H1 (cell line): ENCODE results near the gene CGGBP1. TPM values are rescaled to one million over a fixed set of nuclear protein-coding genes. Genes with fewer than 3 reads are reported as not detected.

Experiments used
- CTCF ChIA-PET: fragments of 300-600 bp; sonication (Branson Sonifier 250); formaldehyde crosslinking; loops from one replicate; lab custom pipeline; 2021; ENCODE audit not compliant: partially characterized antibody; lab: Charles Lee
- POLR2A ChIA-PET: fragments of 300-600 bp; sonication (Branson Sonifier 250); formaldehyde crosslinking; loops from one replicate; lab custom pipeline; 2021; ENCODE audit warnings: inconsistent platforms; ENCODE audit not compliant: partially characterized antibody; lab: Charles Lee
- DNase-seq, 2 experiments: peaks; one replicate each; pipeline versions ENCODE4 v3.0.0 to v3.0.0-alpha.2; 2010 to 2022; ENCODE audit warnings: low spot score in 2 of 2, low read depth in 1 of 2, mixed read lengths in 1 of 2
- FAIRE-seq: peaks from 2 replicates; lab custom pipeline; 2011; peaks lifted over from hg19 to GRCh38; lab: Jason Lieb, UNC
- H2AFZ ChIP-seq: 2 replicates; pipeline ENCODE4 v1.8.1; 2012; ENCODE audit warnings: low read length, inconsistent platforms
- H2AK5ac ChIP-seq: 2 replicates; pipeline ENCODE4 v1.6.1; 2013; ENCODE audit warnings: low read depth, low read length
- H2BK120ac ChIP-seq: replicated peaks from 2 replicates; pipeline ENCODE3; 2013; ENCODE audit warnings: low read depth, low read length, inconsistent platforms
- H2BK12ac ChIP-seq: 2 replicates; pipeline ENCODE4 v1.6.1; 2013; ENCODE audit warnings: low read depth, low read length
- H2BK15ac ChIP-seq: 2 replicates; pipeline ENCODE4 v1.6.1; 2013; ENCODE audit warnings: low read length
- H2BK20ac ChIP-seq: 2 replicates; pipeline ENCODE4 v1.6.1; 2013; ENCODE audit warnings: low read length
- H2BK5ac ChIP-seq: 2 replicates; pipeline ENCODE4 v1.6.1; 2013; ENCODE audit warnings: low read depth, low read length
- H3K14ac ChIP-seq: 2 replicates; pipeline ENCODE4 v1.6.1; 2013; ENCODE audit warnings: inconsistent platforms; ENCODE audit not compliant: insufficient read length
- H3K18ac ChIP-seq: 2 replicates; pipeline ENCODE4 v1.6.1; 2013; ENCODE audit warnings: low read length; ENCODE audit errors: extremely low read depth
- H3K23ac ChIP-seq: 2 replicates; pipeline ENCODE4 v1.6.1; 2013; ENCODE audit warnings: inconsistent platforms; ENCODE audit not compliant: insufficient read length
- H3K23me2 ChIP-seq: 2 replicates; pipeline ENCODE4 v1.6.1; 2013; ENCODE audit warnings: low read depth, low read length
- H3K27ac ChIP-seq: 2 replicates; pipeline ENCODE4 v1.6.1; 2011; ENCODE audit warnings: low read depth, low read length, inconsistent platforms
- H3K27me3 ChIP-seq, 4 experiments: replicated peaks in 1 of 4; 1 replicate in 1 of 4; 2 replicates in 3 of 4; pipeline versions ENCODE4 v1.6.1 to v1.8.1; 2011 to 2013; ENCODE audit warnings: low read length in 3 of 4, mild to moderate bottlenecking in 3 of 4, inconsistent platforms in 2 of 4, mixed read lengths in 2 of 4, moderate library complexity in 1 of 4; ENCODE audit not compliant: control insufficient read depth in 3 of 4, insufficient read depth in 3 of 4; ENCODE audit errors: extremely low read depth in 1 of 4
- H3K36me3 ChIP-seq, 4 experiments: 2 replicates each; pipeline versions ENCODE4 v1.6.1 to v1.8.1; 2011 to 2013; ENCODE audit warnings: mild to moderate bottlenecking in 4 of 4, low read length in 3 of 4, moderate library complexity in 2 of 4, control low read depth in 1 of 4, inconsistent platforms in 1 of 4; ENCODE audit not compliant: insufficient read depth in 4 of 4, control insufficient read depth in 2 of 4
- H3K4ac ChIP-seq: replicated peaks from 2 replicates; pipeline ENCODE3; 2013; ENCODE audit warnings: low read length, low read depth, mixed read lengths, inconsistent platforms; ENCODE audit not compliant: insufficient read length
- H3K4me1 ChIP-seq, 4 experiments: replicated peaks in 1 of 4; 1 replicate in 1 of 4; 2 replicates in 3 of 4; pipeline versions ENCODE4 v1.6.1 to v1.8.1; 2011 to 2013; ENCODE audit warnings: low read length in 3 of 4, inconsistent platforms in 2 of 4, mixed read lengths in 1 of 4; ENCODE audit not compliant: insufficient read depth in 4 of 4, control insufficient read depth in 3 of 4
- H3K4me2 ChIP-seq, 2 experiments: 2 replicates each; pipeline versions ENCODE4 v1.6.1 to v1.8.1; 2011 to 2013; ENCODE audit warnings: low read depth in 2 of 2, low read length in 2 of 2, control low read depth in 1 of 2, inconsistent platforms in 1 of 2, mild to moderate bottlenecking in 1 of 2; ENCODE audit not compliant: insufficient read depth in 1 of 2
- H3K4me3 ChIP-seq, 4 experiments: fragments of 200-600, 300-600 bp in 1 of 4; sonication (generic), shearing (Covaris generic), sonication (Bioruptor Twin) in 1 of 4; 2 replicates each; pipeline versions ENCODE4 v1.5.1 to v1.8.1; 2011 to 2016; ENCODE audit warnings: low read length in 4 of 4, low read depth in 3 of 4, control low read depth in 2 of 4, inconsistent platforms in 2 of 4, mild to moderate bottlenecking in 2 of 4, mixed read lengths in 1 of 4, moderate library complexity in 1 of 4; ENCODE audit not compliant: insufficient read depth in 2 of 4; ENCODE audit errors: extremely low read depth in 1 of 4
- H3K56ac ChIP-seq: replicated peaks from 2 replicates; pipeline ENCODE3; 2013; ENCODE audit warnings: low read depth, mild to moderate bottlenecking, mixed read lengths, low read length, inconsistent platforms; ENCODE audit not compliant: insufficient read length
- H3K79me1 ChIP-seq: 2 replicates; pipeline ENCODE4 v1.6.1; 2013; ENCODE audit warnings: low read depth, low read length, control low read depth
- H3K79me2 ChIP-seq, 2 experiments: 2 replicates each; pipeline versions ENCODE4 v1.6.1 to v1.8.1; 2012 to 2013; ENCODE audit warnings: low read length in 2 of 2, mild to moderate bottlenecking in 2 of 2, inconsistent platforms in 1 of 2; ENCODE audit not compliant: insufficient read depth in 2 of 2, control insufficient read depth in 1 of 2
- H3K9ac ChIP-seq, 4 experiments: replicated peaks in 1 of 4; 1 replicate in 1 of 4; 2 replicates in 3 of 4; pipeline versions ENCODE4 v1.6.1 to v1.8.1; 2011 to 2013; ENCODE audit warnings: low read depth in 3 of 4, low read length in 3 of 4, control low read depth in 2 of 4, mild to moderate bottlenecking in 2 of 4, moderate library complexity in 2 of 4, inconsistent platforms in 1 of 4; ENCODE audit errors: extremely low read depth in 1 of 4
- H3K9me3 ChIP-seq, 2 experiments: 2 replicates each; pipeline versions ENCODE4 v1.6.1 to v1.8.1; 2012 to 2013; ENCODE audit warnings: mild to moderate bottlenecking in 2 of 2, moderate library complexity in 2 of 2, control low read depth in 1 of 2, inconsistent platforms in 1 of 2, low read depth in 1 of 2, low read length in 1 of 2, mixed read lengths in 1 of 2; ENCODE audit not compliant: insufficient read depth in 2 of 2
- H4K20me1 ChIP-seq, 2 experiments: replicated peaks in 1 of 2; 2 replicates each; pipeline versions ENCODE3 to v1.8.1; 2011 to 2013; ENCODE audit warnings: inconsistent platforms in 2 of 2, low read length in 2 of 2, mild to moderate bottlenecking in 1 of 2; ENCODE audit not compliant: insufficient read depth in 2 of 2, control insufficient read depth in 1 of 2
- H4K5ac ChIP-seq: 2 replicates; pipeline ENCODE4 v1.6.1; 2013; ENCODE audit warnings: low read length, low read depth, mixed read lengths, inconsistent platforms; ENCODE audit not compliant: insufficient read length
- H4K8ac ChIP-seq: 2 replicates; pipeline ENCODE4 v1.8.0; 2013; ENCODE audit warnings: mild to moderate bottlenecking, moderate library complexity, low read length, inconsistent platforms; ENCODE audit not compliant: insufficient read depth; ENCODE audit errors: extremely low read depth
- H4K91ac ChIP-seq: replicated peaks from 2 replicates; pipeline ENCODE3; 2013; ENCODE audit warnings: low read length, mixed read lengths, inconsistent platforms; ENCODE audit not compliant: insufficient read length
- CTBP2 ChIP-seq: IDR thresholded peaks from 2 replicates; pipeline ENCODE4 v1.7.0; 2011; ENCODE audit warnings: borderline replicate concordance, mild to moderate bottlenecking, moderate library complexity, mixed read lengths, low read length; ENCODE audit not compliant: insufficient read depth, insufficient read length
- PHF8 ChIP-seq: fragments of 200-600 bp; sonication (generic); conservative IDR thresholded peaks from 2 replicates; pipeline ENCODE4 v1.7.1; 2012; ENCODE audit warnings: low read depth, mild to moderate bottlenecking, inconsistent platforms, low read length, moderate library complexity
- RAD21 ChIP-seq, 2 experiments: IDR thresholded peaks in 1 of 2; conservative IDR thresholded peaks in 1 of 2; 2 replicates each; pipeline ENCODE4 v1.6.1; 2011; ENCODE audit warnings: low read depth in 2 of 2, low read length in 2 of 2, improper control_type of control experiment in 1 of 2, inconsistent platforms in 1 of 2, mild to moderate bottlenecking in 1 of 2, moderate library complexity in 1 of 2
- RFX5 ChIP-seq: IDR thresholded peaks from 2 replicates; pipeline ENCODE4 v1.6.1; 2011; ENCODE audit warnings: low read depth, low read length, improper control_type of control experiment, borderline replicate concordance
- RXRA ChIP-seq: IDR thresholded peaks from 2 replicates; pipeline ENCODE4 v1.6.1; 2011; ENCODE audit warnings: low read depth, mild to moderate bottlenecking, low read length, moderate library complexity; ENCODE audit not compliant: insufficient read depth
- TAF1 ChIP-seq: IDR thresholded peaks from 2 replicates; pipeline ENCODE4 v1.6.1; 2011; ENCODE audit warnings: mild to moderate bottlenecking, low read depth, low read length
- YY1 ChIP-seq: IDR thresholded peaks from 2 replicates; pipeline ENCODE4 v1.6.1; 2011; ENCODE audit warnings: low read depth, mild to moderate bottlenecking, low read length
- WGBS, 2 experiments: shearing (Covaris generic) in 1 of 2; methylation state at CpG; one replicate each; pipeline versions ENCODE4 v1.1.6 to v1.1.7; 2013 to 2015; ENCODE audit warnings: low lambda C conversion rate in 2 of 2, mixed read lengths in 2 of 2, inconsistent platforms in 1 of 2, low coverage in 1 of 2, missing lambda C conversion rate in 1 of 2; ENCODE audit not compliant: insufficient replicate concordance in 2 of 2, insufficient coverage in 1 of 2, insufficient read length in 1 of 2; ENCODE audit errors: extremely low coverage in 1 of 2, missing lambda C conversion rate in 1 of 2; 5-methylcytosine and 5-hydroxymethylcytosine counted together
- polyA plus RNA-seq, 7 experiments: library from polyadenylated mRNA; depleted of rRNA in 3 of 7; stranded (reverse) in 5 of 7; unstranded in 2 of 7; fragments of >200 nt in 5 of 7; fragments of 200-250 nt in 2 of 7; gene quantifications; 1 replicate in 5 of 7; 2 replicates in 1 of 7; 4 replicates in 1 of 7; pipeline versions ENCODE4 v1.2.1 to v1.2.3, GENCODE V29; 2011 to 2013; ENCODE audit warnings: missing spikeins in 2 of 7, mixed read lengths in 2 of 7
- total RNA-seq: library from RNA; stranded (reverse); fragmentation: NEBNext Ultra II Directional; extraction: Animal tissue kit (Norgen Biotek cat#: 25700); gene quantifications from 2 replicates; pipeline ENCODE4 v1.2.1, GENCODE V29; 2021

The CGGBP1 gene
- total and polyA plus RNA-seq, 2 of the 8 experiments (the other 6 are each of a cell fraction or from before 2014, with no cell fraction given): 22.9 to 61.4 TPM

GRCh38 chr3:88076712-88077111, 17.9 kb upstream of the CGGBP1 start:
- H2BK15ac ChIP-seq: no peak overlapping the region
- no peak overlapping the region for H2BK5ac ChIP-seq
- no peak overlapping the region for H3K4me3 ChIP-seq
- FAIRE-seq (no peak), DNase-seq (no peak)
- no peaks in the 10 kb centered on the region for H4K20me1 ChIP-seq
- H3K27ac ChIP-seq: no peak overlapping the region
- no peak overlapping the region for H3K4me2 ChIP-seq
- H2BK20ac ChIP-seq: no peak overlapping the region
- no peaks in the 10 kb centered on the region for H3K79me1 ChIP-seq
- no peaks in the 10 kb centered on the region for H3K4me1 ChIP-seq
- H2BK12ac ChIP-seq: no peak overlapping the region
- no peak overlapping the region for H4K91ac ChIP-seq
- H3K27me3 ChIP-seq: peaks cover 0 to 1% (median 0%) of the 10 kb centered on the region in 4 experiments; a peak in 1 of 7 replicates
- no peak overlapping the region for H4K5ac ChIP-seq
- H3K79me2 ChIP-seq: peaks cover 0 to 33% of the 10 kb centered on the region in 2 experiments; a peak in 2 of 4 replicates
- POLR2A ChIA-PET: no interaction called here
- 82% methylated on average over 1 of the region's 1 CpG; no CpG with 5 or more reads in 1 of the 2 experiments for WGBS, 2 experiments
- no peaks in the 10 kb centered on the region for H3K36me3 ChIP-seq
- no peak overlapping the region for H3K23ac ChIP-seq
- CTCF ChIA-PET: no interaction called here
- H3K56ac ChIP-seq: no peak overlapping the region
- no peak overlapping the region for H3K9ac ChIP-seq
- no peak overlapping the region for H3K18ac ChIP-seq
- H3K14ac ChIP-seq: no peak overlapping the region
- no peak overlapping the region for H4K8ac ChIP-seq
- no peak overlapping the region for H2AFZ ChIP-seq
- no peaks in the 10 kb centered on the region for H3K9me3 ChIP-seq
- no peaks in the 10 kb centered on the region for H3K23me2 ChIP-seq
- no peak overlapping the region for H2AK5ac ChIP-seq
- no peak for TF ChIP-seq TAF1
- TF ChIP-seq CTBP2: no peak
- TF ChIP-seq PHF8: no peak
- no peak for TF ChIP-seq RFX5
- TF ChIP-seq RXRA: no peak
- TF ChIP-seq RAD21 (IDR thresholded peaks at IDR 0.05 in 1 of 2, conservative IDR thresholded peaks at IDR 0.05 in 1 of 2; ENCODE audit: low read depth in 2 of 2, low read length in 2 of 2): no peak
- no peak for TF ChIP-seq YY1
- H3K4ac ChIP-seq: no peak overlapping the region
- no peak overlapping the region for H2BK120ac ChIP-seq
